ENCODE measurements around the gene TBL1XR1.

DNA sequence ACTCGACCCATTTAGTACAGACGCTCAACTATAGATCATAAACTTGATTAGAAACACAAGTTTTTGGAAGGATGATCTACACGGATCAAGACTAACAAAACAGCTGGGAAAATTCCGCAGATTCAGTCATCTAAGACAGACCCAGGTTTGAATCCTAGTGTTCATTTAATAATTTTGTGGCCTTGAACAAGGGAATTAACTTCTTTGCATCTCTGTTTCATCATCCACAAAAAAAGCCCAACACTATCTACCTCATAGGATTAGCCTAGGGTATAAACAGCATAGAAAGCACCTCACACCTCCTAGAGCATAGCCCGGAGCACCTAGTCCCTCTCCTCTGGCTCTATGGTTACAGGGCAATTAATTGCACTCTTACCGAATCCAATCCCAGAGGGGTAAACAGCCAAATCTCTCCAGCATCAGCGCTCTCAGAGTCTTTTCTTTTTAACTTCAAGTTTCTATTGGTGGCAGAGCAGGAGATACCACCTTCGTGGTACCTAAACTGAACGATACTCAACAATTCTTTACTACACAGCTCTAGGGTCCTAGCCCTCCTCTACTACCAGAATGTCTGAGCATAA lies 3.5 kb downstream of the TBL1XR1 start:
- TF ChIP-seq CTCF (IDR thresholded peaks at IDR 0.05; ENCODE audit: poor library complexity) = no peak
- no peak for TF ChIP-seq EZH2phosphoT487 (IDR thresholded peaks at IDR 0.05; ENCODE audit: low read depth, severe bottlenecking, unreplicated experiment)
